Uterus (tissue), 2 donors: Measurements from ENCODE around the gene PDZD4.

Experiments used
- POLR2A ChIP-seq, 2 donors: fragments of 450-650 bp; IDR thresholded peaks; one replicate each; pipeline ENCODE4 v1.6.1; 2016; ENCODE audit warnings: antibody characterized with exemption in 2 of 2, mild to moderate bottlenecking in 1 of 2, moderate library complexity in 1 of 2
- TF ChIP-seq, protein P1 (sequence below), 4 experiments: fragments of 200-600 bp in 2 of 4; fragments of 450-650 bp in 2 of 4; sonication (generic) in 2 of 4; IDR thresholded peaks; one replicate each; pipeline ENCODE4 v1.5.1; 2016 to 2019; ENCODE audit warnings: antibody characterized with exemption in 4 of 4, mild to moderate bottlenecking in 2 of 4, moderate library complexity in 1 of 4

- TF ChIP-seq POLR2A (IDR thresholded peaks at IDR 0.05): no peak
- TF ChIP-seq, protein P1, sequence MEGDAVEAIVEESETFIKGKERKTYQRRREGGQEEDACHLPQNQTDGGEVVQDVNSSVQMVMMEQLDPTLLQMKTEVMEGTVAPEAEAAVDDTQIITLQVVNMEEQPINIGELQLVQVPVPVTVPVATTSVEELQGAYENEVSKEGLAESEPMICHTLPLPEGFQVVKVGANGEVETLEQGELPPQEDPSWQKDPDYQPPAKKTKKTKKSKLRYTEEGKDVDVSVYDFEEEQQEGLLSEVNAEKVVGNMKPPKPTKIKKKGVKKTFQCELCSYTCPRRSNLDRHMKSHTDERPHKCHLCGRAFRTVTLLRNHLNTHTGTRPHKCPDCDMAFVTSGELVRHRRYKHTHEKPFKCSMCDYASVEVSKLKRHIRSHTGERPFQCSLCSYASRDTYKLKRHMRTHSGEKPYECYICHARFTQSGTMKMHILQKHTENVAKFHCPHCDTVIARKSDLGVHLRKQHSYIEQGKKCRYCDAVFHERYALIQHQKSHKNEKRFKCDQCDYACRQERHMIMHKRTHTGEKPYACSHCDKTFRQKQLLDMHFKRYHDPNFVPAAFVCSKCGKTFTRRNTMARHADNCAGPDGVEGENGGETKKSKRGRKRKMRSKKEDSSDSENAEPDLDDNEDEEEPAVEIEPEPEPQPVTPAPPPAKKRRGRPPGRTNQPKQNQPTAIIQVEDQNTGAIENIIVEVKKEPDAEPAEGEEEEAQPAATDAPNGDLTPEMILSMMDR (IDR thresholded peaks at IDR 0.05): no peak
These were observed 32.3 kb upstream of the PDZD4 start for GRCh38 chrX:153862369-153863250.
